Neural cell (in vitro differentiated cells): ENCODE measurements around the gene SLC24A1. TPM values are rescaled to one million over a fixed set of nuclear protein-coding genes. Genes with fewer than 3 reads are reported as not detected.

ENCODE experiments used
- H2AFZ ChIP-seq: fragments of 200-600, 300-800 bp; sonication (generic), shearing (Covaris generic); 2 replicates; pipeline ENCODE4 v1.6.0; 2014; ENCODE audit warnings: low read depth, mild to moderate bottlenecking, antibody characterized with exemption, low read length, moderate library complexity
- H3F3A ChIP-seq: fragments of 200-600 bp; shearing (Covaris generic); 2 replicates; pipeline ENCODE4 v1.6.1; 2016; ENCODE audit warnings: mild to moderate bottlenecking, moderate library complexity, mixed read lengths, antibody characterized with exemption, low read length; ENCODE audit not compliant: insufficient read depth, poor library complexity, severe bottlenecking
- H3K27ac ChIP-seq: fragments of 200-600, 300-800 bp; sonication (generic), shearing (Covaris generic); 2 replicates; pipeline ENCODE4 v1.5.1; 2014; ENCODE audit warnings: mild to moderate bottlenecking, low read length, moderate library complexity
- H3K27me3 ChIP-seq: fragments of 300-800, 200-600 bp; sonication (generic), shearing (Covaris generic); 2 replicates; pipeline ENCODE4 v1.6.0; 2014; ENCODE audit warnings: mild to moderate bottlenecking, low read depth, low read length, moderate library complexity; ENCODE audit not compliant: insufficient read depth
- H3K36me3 ChIP-seq: fragments of 300-800, 200-600 bp; sonication (generic), shearing (Covaris generic); 2 replicates; pipeline ENCODE4 v1.5.1; 2014; ENCODE audit warnings: mild to moderate bottlenecking, antibody characterized with exemption, low read length, moderate library complexity; ENCODE audit not compliant: insufficient read depth
- H3K4me2 ChIP-seq: fragments of 300-800, 200-600 bp; sonication (generic), shearing (Covaris generic); 2 replicates; pipeline ENCODE4 v1.6.0; 2014; ENCODE audit warnings: mild to moderate bottlenecking, low read length
- H3K4me3 ChIP-seq: fragments of 300-800, 200-600 bp; sonication (generic), shearing (Covaris generic); 2 replicates; pipeline ENCODE4 v1.5.1; 2014; ENCODE audit warnings: mild to moderate bottlenecking, low read length, moderate library complexity
- H3K79me2 ChIP-seq: fragments of 200-600 bp; shearing (Covaris generic); replicated peaks from 2 replicates; pipeline ENCODE4 v1.6.0; 2014; ENCODE audit warnings: mild to moderate bottlenecking, low read length, moderate library complexity; ENCODE audit not compliant: insufficient read depth
- H3K9ac ChIP-seq: fragments of 300-800, 200-600 bp; sonication (generic), shearing (Covaris generic); 2 replicates; pipeline ENCODE4 v1.6.1; 2016; ENCODE audit warnings: mild to moderate bottlenecking, low read length, mixed read lengths
- H3K9me2 ChIP-seq: fragments of 200-600 bp; shearing (Covaris generic); 2 replicates; pipeline ENCODE4 v1.6.1; 2016; ENCODE audit warnings: mild to moderate bottlenecking, low read length, mixed read lengths; ENCODE audit not compliant: insufficient read depth
- H3K9me3 ChIP-seq: fragments of 200-600, 300-800 bp; sonication (generic), shearing (Covaris generic); 2 replicates; pipeline ENCODE4 v1.6.1; 2016; ENCODE audit warnings: mild to moderate bottlenecking, mixed run types, low read length, moderate library complexity, mixed read lengths
- H4K20me1 ChIP-seq: fragments of 200-600 bp; shearing (Covaris generic); 2 replicates; pipeline ENCODE4 v1.6.1; 2016; ENCODE audit warnings: mild to moderate bottlenecking, mixed run types; ENCODE audit not compliant: insufficient read depth
- CTCF ChIP-seq: fragments of 450-650 bp; IDR thresholded peaks from 2 replicates; pipeline ENCODE4 v1.5.1; 2014; ENCODE audit warnings: antibody characterized with exemption, mild to moderate bottlenecking, moderate library complexity; ENCODE audit not compliant: poor library complexity, severe bottlenecking
- EP300 ChIP-seq: fragments of 450-650 bp; conservative IDR thresholded peaks from 2 replicates; pipeline ENCODE4 v1.6.1; 2014; ENCODE audit warnings: antibody characterized with exemption, mild to moderate bottlenecking, moderate library complexity; ENCODE audit not compliant: poor library complexity, severe bottlenecking
- EZH2 ChIP-seq: fragments of 200-600, 300-800 bp; shearing (Covaris generic), sonication (generic); IDR thresholded peaks from 2 replicates; pipeline ENCODE4 v1.6.1; 2014; ENCODE audit warnings: antibody characterized with exemption, low read length, borderline replicate concordance, mild to moderate bottlenecking; ENCODE audit not compliant: insufficient read depth, poor library complexity, severe bottlenecking
- MXI1 ChIP-seq: fragments of 450-650 bp; conservative IDR thresholded peaks from 2 replicates; pipeline ENCODE4 v1.6.1; 2014; ENCODE audit warnings: antibody characterized with exemption, mild to moderate bottlenecking; ENCODE audit not compliant: poor library complexity, severe bottlenecking
- POLR2AphosphoS5 ChIP-seq: IDR thresholded peaks from 2 replicates; pipeline ENCODE4 v1.6.1; 2012
- RAD21 ChIP-seq: fragments of 450-650 bp; conservative IDR thresholded peaks from 2 replicates; pipeline ENCODE4 v1.6.1; 2014; ENCODE audit warnings: antibody characterized with exemption, mild to moderate bottlenecking, moderate library complexity
- REST ChIP-seq: IDR thresholded peaks from 2 replicates; pipeline ENCODE4 v1.6.1; 2012; ENCODE audit warnings: borderline replicate concordance
- SMC3 ChIP-seq: fragments of 450-650 bp; conservative IDR thresholded peaks from 2 replicates; pipeline ENCODE4 v1.6.1; 2014; ENCODE audit warnings: antibody characterized with exemption, mild to moderate bottlenecking, moderate library complexity; ENCODE audit not compliant: poor library complexity
- TAF1 ChIP-seq: IDR thresholded peaks from 2 replicates; pipeline ENCODE4 v1.6.1; 2012; ENCODE audit warnings: low read depth
- polyA plus RNA-seq: library from polyadenylated mRNA; depleted of rRNA; stranded (reverse); fragments of >200 nt; gene quantifications from 2 replicates; pipeline ENCODE4 v1.2.3, GENCODE V29; 2014

The SLC24A1 gene
- polyA plus RNA-seq, 1 donor from 2014 or later: 0.72 TPM

GRCh38 chr15:65579762-65580161 is 42.0 kb upstream of the SLC24A1 start:
- no peaks in the 10 kb centered on the region for H3F3A ChIP-seq
- no peak overlapping the region for H3K4me2 ChIP-seq
- no peaks in the 10 kb centered on the region for H4K20me1 ChIP-seq
- no peak overlapping the region for H3K4me3 ChIP-seq
- no peak overlapping the region for H3K27ac ChIP-seq
- peaks cover 19% of the 10 kb centered on the region for H3K36me3 ChIP-seq
- TF ChIP-seq REST: no peak
- no peak for TF ChIP-seq EZH2
- TF ChIP-seq RAD21: no peak
- TF ChIP-seq MXI1: no peak
- TF ChIP-seq CTCF: no peak
- no peak for TF ChIP-seq SMC3
- TF ChIP-seq EP300: no peak
- no peak for TF ChIP-seq POLR2AphosphoS5
- TF ChIP-seq TAF1: no peak
- no peaks in the 10 kb centered on the region for H3K9me2 ChIP-seq
- H3K27me3 ChIP-seq: no peaks in the 10 kb centered on the region
- H2AFZ ChIP-seq: no peak overlapping the region
- H3K79me2 ChIP-seq: no peaks in the 10 kb centered on the region
- no peak overlapping the region for H3K9ac ChIP-seq
- no peaks in the 10 kb centered on the region for H3K9me3 ChIP-seq

GRCh38 chr15:65580287-65580686 is 41.5 kb upstream of the SLC24A1 start:
- Histone ChIP-seq H3K27ac (no peak overlapping the region), H3K4me2 (no peak overlapping the region), H3K9ac (no peak overlapping the region), H3F3A (no peaks in the 10 kb centered on the region), H3K9me2 (no peaks in the 10 kb centered on the region), H2AFZ (no peak overlapping the region), H3K36me3 (peaks cover 19% of the 10 kb centered on the region), H3K4me3 (no peak overlapping the region), H4K20me1 (no peaks in the 10 kb centered on the region), H3K79me2 (no peaks in the 10 kb centered on the region), H3K9me3 (no peaks in the 10 kb centered on the region), H3K27me3 (no peaks in the 10 kb centered on the region)
- TF ChIP-seq REST: no peak
